BE2C (cell line): Measurements from ENCODE around the gene HMGN2. TPM values are rescaled to one million over a fixed set of nuclear protein-coding genes. Genes with fewer than 3 reads are reported as not detected.

Source experiments
- DNase-seq: peaks from one replicate; pipeline ENCODE4 v3.0.0-alpha.2; 2020
- H3K27me3 ChIP-seq: fragments of 250-450 bp; sonication (Bioruptor Pico); 2 replicates; pipeline ENCODE4 v1.5.1; 2020; ENCODE audit warnings: mild to moderate bottlenecking
- H3K36me3 ChIP-seq: fragments of 250-450 bp; sonication (Bioruptor Pico); 2 replicates; pipeline ENCODE4 v1.5.1; 2020; ENCODE audit warnings: mild to moderate bottlenecking
- H3K4me1 ChIP-seq: fragments of 250-450 bp; sonication (Bioruptor Pico); 2 replicates; pipeline ENCODE4 v1.5.1; 2020
- H3K4me3 ChIP-seq: 2 replicates; pipeline ENCODE4 v1.5.1; 2011; ENCODE audit warnings: low read depth, low read length
- H3K9me3 ChIP-seq: fragments of 250-450 bp; sonication (Bioruptor Pico); 2 replicates; pipeline ENCODE4 v1.5.1; 2020
- CTCF ChIP-seq: IDR thresholded peaks from 2 replicates; pipeline ENCODE4 v1.5.1; 2012; ENCODE audit warnings: mild to moderate bottlenecking, low read depth, low read length
- polyA plus RNA-seq: library from polyadenylated mRNA; unstranded; fragments of >200 nt; gene quantifications from one replicate; pipeline ENCODE4 v1.2.1, GENCODE V29; 2012; ENCODE audit warnings: low read depth, missing spikeins; ENCODE audit not compliant: insufficient read length, insufficient read depth

Gene HMGN2
- polyA plus RNA-seq, result 340 TPM

GRCh38 chr1:26472320-26472900, at the start of gene HMGN2:
TSS of gene HMGN2 (plus strand) at chr1:26472440. CDS start at chr1:26472613, 173 bp downstream.
- Histone ChIP-seq H3K27me3 (no peaks in the 10 kb centered on the region), H3K9me3 (no peaks in the 10 kb centered on the region), H3K36me3 (peaks cover 38% of the 10 kb centered on the region)

GRCh38 chr1:26429721-26430120, 42.5 kb upstream of the HMGN2 start:
- no peaks in the 10 kb centered on the region for H3K36me3 ChIP-seq
- H3K4me1 ChIP-seq, result no peaks in the 10 kb centered on the region
- no peak overlapping the region for H3K4me3 ChIP-seq
- H3K27me3 ChIP-seq, result no peaks in the 10 kb centered on the region
- no peak for TF ChIP-seq CTCF
- H3K9me3 ChIP-seq, result no peaks in the 10 kb centered on the region
- DNase-seq, result no peak

More at GRCh38 chr1:26472320-26472900, at the start of gene HMGN2:
- no peaks in the 10 kb centered on the region for H3K4me1 ChIP-seq
- H3K4me3 ChIP-seq, result peak within 1 kb of the TSS; percentile 88
- TF ChIP-seq CTCF, result no peak
- DNase-seq, result peak; percentile 87

- Histone ChIP-seq H3K27me3 (no peaks in the 10 kb centered on the region), H3K4me3 (peak within 1 kb of the TSS; percentile 91), H3K9me3 (no peaks in the 10 kb centered on the region), H3K36me3 (no peaks in the 10 kb centered on the region), H3K4me1 (no peaks in the 10 kb centered on the region)
- no peak for TF ChIP-seq CTCF
- DNase-seq, result peak; percentile 95
These were observed 40.1 kb upstream of the HMGN2 start, which contains the start of gene DHDDS for GRCh38 chr1:26431979-26432695. TSS of gene DHDDS (plus strand) at chr1:26432321. CDS start at chr1:26432946, 625 bp downstream.

- TF ChIP-seq CTCF, result no peak
- Histone ChIP-seq H3K36me3 (no peaks in the 10 kb centered on the region), H3K4me1 (no peaks in the 10 kb centered on the region), H3K4me3 (peak overlapping the region; percentile 91), H3K9me3 (no peaks in the 10 kb centered on the region), H3K27me3 (no peaks in the 10 kb centered on the region)
- DNase-seq, result no peak
These were observed 39.4 kb upstream of the HMGN2 start for GRCh38 chr1:26432793-26433192.

GRCh38 chr1:26434161-26434752, 38.0 kb upstream of the HMGN2 start:
- Histone ChIP-seq H3K9me3 (no peaks in the 10 kb centered on the region), H3K4me1 (no peaks in the 10 kb centered on the region), H3K4me3 (no peak overlapping the region), H3K27me3 (no peaks in the 10 kb centered on the region), H3K36me3 (no peaks in the 10 kb centered on the region)
- DNase-seq, result no peak
- TF ChIP-seq CTCF, result no peak
